HepG2 (cell line): ENCODE data around the gene ABHD15. TPM values are rescaled to one million over a fixed set of nuclear protein-coding genes. Genes with fewer than 3 reads are reported as not detected.

Source experiments
- ARNTL ChIP-seq: sonication (generic); formaldehyde crosslinking; IDR thresholded peaks from 2 replicates; pipeline ENCODE4 v1.4.0; 2020; ENCODE audit warnings: mild to moderate bottlenecking, missing genetic modification reagents
- MAFK ChIP-seq, 2 experiments: IDR thresholded peaks in 1 of 2; conservative IDR thresholded peaks in 1 of 2; 2 replicates each; pipeline ENCODE4 v1.6.1; 2011; ENCODE audit warnings: improper control_type of control experiment in 2 of 2, low read length in 2 of 2
- MLLT10 ChIP-seq: sonication (generic); formaldehyde crosslinking; IDR thresholded peaks from 2 replicates; pipeline ENCODE4 v1.4.0; 2020; ENCODE audit warnings: missing genetic modification reagents
- RBFOX2 ChIP-seq: fragments of 200-400 bp; formaldehyde crosslinking; IDR thresholded peaks from 2 replicates; pipeline ENCODE4 v1.6.1; 2017; ENCODE audit warnings: low read depth, mild to moderate bottlenecking, low read length
- RCOR2 ChIP-seq: IDR thresholded peaks from 2 replicates; pipeline ENCODE4 v1.6.1; 2016; ENCODE audit warnings: missing biosample characterization, missing genetic modification reagents
- SMAD3 ChIP-seq: sonication (generic); formaldehyde crosslinking; IDR thresholded peaks from 2 replicates; pipeline ENCODE4 v1.4.0; 2020; ENCODE audit warnings: missing genetic modification reagents
- SRF ChIP-seq: IDR thresholded peaks from 2 replicates; pipeline ENCODE4 v1.6.1; 2011; ENCODE audit warnings: mild to moderate bottlenecking, low read depth, low read length, moderate library complexity
- ZMAT3 ChIP-seq: sonication (generic); formaldehyde crosslinking; conservative IDR thresholded peaks from 2 replicates; pipeline ENCODE4 v1.7.0; 2021; ENCODE audit warnings: missing genetic modification reagents
- ZNF274 ChIP-seq: sonication (generic); formaldehyde crosslinking; IDR thresholded peaks from 2 replicates; pipeline ENCODE4 v1.5.1; 2020; ENCODE audit warnings: mild to moderate bottlenecking, missing genetic modification reagents
- ZNF318 ChIP-seq: sonication (generic); formaldehyde crosslinking; IDR thresholded peaks from 2 replicates; pipeline ENCODE4 v1.4.0; 2020; ENCODE audit warnings: mild to moderate bottlenecking, missing genetic modification reagents
- ZNF335 ChIP-seq: sonication (generic); formaldehyde crosslinking; IDR thresholded peaks from 2 replicates; pipeline ENCODE4 v1.4.0; 2020; ENCODE audit warnings: missing genetic modification reagents
- ZNF431 ChIP-seq: sonication (generic); formaldehyde crosslinking; IDR thresholded peaks from 2 replicates; pipeline ENCODE4 v1.9.0; 2022; ENCODE audit warnings: missing genetic modification reagents, low read depth, mild to moderate bottlenecking, borderline replicate concordance
- ZNF513 ChIP-seq: sonication (generic); formaldehyde crosslinking; conservative IDR thresholded peaks from 2 replicates; pipeline ENCODE4 v1.5.0; 2020; ENCODE audit warnings: missing genetic modification reagents
- polyA plus RNA-seq, 8 experiments: library from polyadenylated mRNA; depleted of rRNA in 3 of 8; stranded (reverse) in 7 of 8; unstranded in 1 of 8; fragments of >200 nt; fragmentation: Illumina TruSeq in 4 of 8; extraction: Trizol in 4 of 8; gene quantifications; 2 replicates each; pipeline versions ENCODE4 v1.2.1 to v1.2.3, GENCODE V29; 2011 to 2016; ENCODE audit warnings: low read depth in 4 of 8, missing spikeins in 1 of 8, mixed read lengths in 1 of 8; ENCODE audit not compliant: insufficient read depth in 1 of 8
- total RNA-seq, 5 experiments: library from RNA; depleted of rRNA; stranded (reverse); fragments of >200 nt; fragmentation: Illumina TruSeq; extraction: Trizol; gene quantifications; 2 replicates each; pipeline ENCODE4 v1.2.3, GENCODE V29; 2016; ENCODE audit warnings: low read depth in 1 of 5
- TF ChIP-seq, protein P1 (sequence below): sonication (generic); formaldehyde crosslinking; IDR thresholded peaks from 2 replicates; pipeline ENCODE4 v1.8.0; 2022; ENCODE audit warnings: mild to moderate bottlenecking, missing genetic modification reagents
- TF ChIP-seq, protein P2 (sequence below): sonication (generic); formaldehyde crosslinking; IDR thresholded peaks from 2 replicates; pipeline ENCODE4 v1.4.0; 2020; ENCODE audit warnings: mild to moderate bottlenecking, missing genetic modification reagents

The ABHD15 gene
- total and polyA plus RNA-seq, 2 of the 13 experiments (the other 11 are each of a cell fraction or from before 2014, with no cell fraction given): 2.4 to 7.7 TPM

DNA sequence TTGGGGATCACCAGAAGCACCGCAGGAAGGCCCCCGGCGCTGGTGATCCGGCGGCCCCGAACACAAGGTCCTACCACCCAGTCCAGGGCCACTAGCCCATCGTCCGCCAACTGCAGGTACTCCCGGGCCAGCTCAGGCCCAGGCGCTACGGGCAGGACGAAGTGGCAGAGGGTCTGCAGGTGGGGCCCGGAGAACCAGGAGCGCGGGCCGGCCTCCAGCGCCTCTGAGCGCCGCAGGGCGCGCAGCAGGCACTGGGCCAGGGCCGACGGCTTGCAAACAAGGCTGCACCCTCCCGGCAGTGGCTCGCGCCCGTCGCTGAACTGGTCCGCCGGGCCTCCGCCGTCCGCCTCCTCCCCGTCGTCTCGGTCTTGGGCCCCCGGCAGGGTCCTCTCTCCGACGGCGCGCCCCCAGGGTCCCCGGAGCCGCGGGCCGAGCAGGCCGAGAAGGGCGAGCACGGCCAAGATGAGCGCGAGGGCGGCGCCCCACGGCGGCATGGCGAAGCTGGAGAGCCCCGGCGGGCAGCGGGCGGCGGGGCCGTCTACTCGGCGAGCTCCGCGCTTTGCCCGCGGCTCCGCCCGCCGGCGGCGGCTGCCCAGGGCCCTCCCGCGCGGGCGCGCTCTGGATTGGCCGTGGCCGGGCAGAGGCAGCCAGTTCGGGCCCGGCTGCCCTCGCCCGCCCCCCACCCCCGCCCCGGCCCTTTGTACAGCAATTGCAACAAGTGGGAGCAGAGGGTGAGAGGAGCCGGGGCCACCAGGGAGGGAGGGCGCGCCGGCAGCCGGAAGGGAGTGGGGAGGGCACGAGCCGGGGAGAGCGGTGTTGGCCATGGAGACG, at the start of gene ABHD15 (continued):
- TF ChIP-seq MLLT10: no peak
- TF ChIP-seq ARNTL (CRISPR knock-in tag): no peak
- TF ChIP-seq, protein P1, sequence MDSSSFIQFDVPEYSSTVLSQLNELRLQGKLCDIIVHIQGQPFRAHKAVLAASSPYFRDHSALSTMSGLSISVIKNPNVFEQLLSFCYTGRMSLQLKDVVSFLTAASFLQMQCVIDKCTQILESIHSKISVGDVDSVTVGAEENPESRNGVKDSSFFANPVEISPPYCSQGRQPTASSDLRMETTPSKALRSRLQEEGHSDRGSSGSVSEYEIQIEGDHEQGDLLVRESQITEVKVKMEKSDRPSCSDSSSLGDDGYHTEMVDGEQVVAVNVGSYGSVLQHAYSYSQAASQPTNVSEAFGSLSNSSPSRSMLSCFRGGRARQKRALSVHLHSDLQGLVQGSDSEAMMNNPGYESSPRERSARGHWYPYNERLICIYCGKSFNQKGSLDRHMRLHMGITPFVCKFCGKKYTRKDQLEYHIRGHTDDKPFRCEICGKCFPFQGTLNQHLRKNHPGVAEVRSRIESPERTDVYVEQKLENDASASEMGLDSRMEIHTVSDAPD (CRISPR knock-in tag): 0 out of 2 replicates have a peak, but pooled peaks have one; percentile 4
- no peak for TF ChIP-seq RCOR2 (CRISPR knock-in tag)
- no peak for TF ChIP-seq ZNF318
- no peak for TF ChIP-seq ZNF335 (CRISPR knock-in tag)
- no peak for TF ChIP-seq ZNF274 (CRISPR knock-in tag)
- TF ChIP-seq SRF: no peak
- TF ChIP-seq ZNF513: 0 out of 2 replicates have a peak, but pooled peaks have one; percentile 62
- TF ChIP-seq MAFK (conservative IDR thresholded peaks at IDR 0.05 in 1 of 2, IDR thresholded peaks at IDR 0.05 in 1 of 2; ENCODE audit: low read length in 2 of 2): no peak
- peak; percentile 66 for TF ChIP-seq RBFOX2
- TF ChIP-seq ZNF431 (CRISPR knock-in tag): no peak; the same call in 1 of the 2 replicates
- peak; percentile 53; the same call in 1 of the 2 replicates for TF ChIP-seq ZMAT3 (CRISPR knock-in tag)
- TF ChIP-seq, protein P2, sequence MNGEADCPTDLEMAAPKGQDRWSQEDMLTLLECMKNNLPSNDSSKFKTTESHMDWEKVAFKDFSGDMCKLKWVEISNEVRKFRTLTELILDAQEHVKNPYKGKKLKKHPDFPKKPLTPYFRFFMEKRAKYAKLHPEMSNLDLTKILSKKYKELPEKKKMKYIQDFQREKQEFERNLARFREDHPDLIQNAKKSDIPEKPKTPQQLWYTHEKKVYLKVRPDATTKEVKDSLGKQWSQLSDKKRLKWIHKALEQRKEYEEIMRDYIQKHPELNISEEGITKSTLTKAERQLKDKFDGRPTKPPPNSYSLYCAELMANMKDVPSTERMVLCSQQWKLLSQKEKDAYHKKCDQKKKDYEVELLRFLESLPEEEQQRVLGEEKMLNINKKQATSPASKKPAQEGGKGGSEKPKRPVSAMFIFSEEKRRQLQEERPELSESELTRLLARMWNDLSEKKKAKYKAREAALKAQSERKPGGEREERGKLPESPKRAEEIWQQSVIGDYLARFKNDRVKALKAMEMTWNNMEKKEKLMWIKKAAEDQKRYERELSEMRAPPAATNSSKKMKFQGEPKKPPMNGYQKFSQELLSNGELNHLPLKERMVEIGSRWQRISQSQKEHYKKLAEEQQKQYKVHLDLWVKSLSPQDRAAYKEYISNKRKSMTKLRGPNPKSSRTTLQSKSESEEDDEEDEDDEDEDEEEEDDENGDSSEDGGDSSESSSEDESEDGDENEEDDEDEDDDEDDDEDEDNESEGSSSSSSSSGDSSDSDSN (CRISPR knock-in tag): peak; percentile 78
- TF ChIP-seq SMAD3 (CRISPR knock-in tag): no peak
